Nephron progenitor cell (in vitro differentiated cells): Measurements from ENCODE around the gene NRROS.
A peak's percentile ranks its signal among the peaks of the same experiment; 100 is the strongest.
"Not testable (repeated sequence)": the region's sequence is repeated elsewhere in the genome, so short reads cannot be mapped to it uniquely, and the experiment has no call there.

Source experiments
- DNase-seq: peaks from one replicate; pipeline ENCODE4 v3.0.0; 2021
- H3K27ac Mint-ChIP-seq: 2 replicates; pipeline ENCODE4 v1.8.0; 2021; ENCODE audit warnings: mild to moderate bottlenecking, moderate library complexity, mixed read lengths
- H3K27me3 Mint-ChIP-seq: 2 replicates; pipeline ENCODE4 v1.8.0; 2021; ENCODE audit warnings: mild to moderate bottlenecking, low read depth, mixed read lengths; ENCODE audit not compliant: poor library complexity
- H3K36me3 Mint-ChIP-seq: 2 replicates; pipeline ENCODE4 v1.8.0; 2021; ENCODE audit warnings: low read depth, mixed read lengths
- H3K4me1 Mint-ChIP-seq: 2 replicates; pipeline ENCODE4 v1.8.0; 2021; ENCODE audit warnings: mixed read lengths
- H3K4me3 Mint-ChIP-seq: 2 replicates; pipeline ENCODE4 v1.8.0; 2021; ENCODE audit warnings: mild to moderate bottlenecking, moderate library complexity, mixed read lengths
- H3K9me3 Mint-ChIP-seq: 2 replicates; pipeline ENCODE4 v1.8.0; 2021; ENCODE audit warnings: mild to moderate bottlenecking, moderate library complexity, mixed read lengths
- CTCF ChIP-seq: fragments of 200-600 bp; sonication (generic); IDR thresholded peaks from 2 replicates; pipeline ENCODE4 v1.5.0; 2021; ENCODE audit warnings: antibody characterized with exemption

The NRROS gene

GRCh38 chr3:196634829-196635228 lies 4.7 kb upstream of the NRROS start:
- peak; percentile 26 for DNase-seq
- H3K27me3 Mint-ChIP-seq, result peaks cover 22% of the 10 kb centered on the region
- no peak overlapping the region for H3K4me3 Mint-ChIP-seq
- H3K9me3 Mint-ChIP-seq, result no peaks in the 10 kb centered on the region
- H3K4me1 Mint-ChIP-seq, result peaks cover 43% of the 10 kb centered on the region
- no peaks in the 10 kb centered on the region for H3K36me3 Mint-ChIP-seq
- H3K27ac Mint-ChIP-seq, result no peak overlapping the region
- TF ChIP-seq CTCF, result no peak

GRCh38 chr3:196636369-196637349 lies 2.8 kb upstream of the NRROS start:
- H3K4me1 Mint-ChIP-seq, result peaks cover 40% of the 10 kb centered on the region
- H3K27ac Mint-ChIP-seq, result no peak overlapping the region
- H3K27me3 Mint-ChIP-seq, result peaks cover 28% of the 10 kb centered on the region
- no peak overlapping the region for H3K4me3 Mint-ChIP-seq
- H3K9me3 Mint-ChIP-seq, result no peaks in the 10 kb centered on the region
- TF ChIP-seq CTCF, result no peak
- H3K36me3 Mint-ChIP-seq, result no peaks in the 10 kb centered on the region
- no peak for DNase-seq

- Mint-ChIP-seq H3K4me1 (peaks cover 31% of the 10 kb centered on the region), H3K27me3 (peaks cover 25% of the 10 kb centered on the region)
- not testable (repeated sequence) for H3K9me3 Mint-ChIP-seq, H3K36me3 Mint-ChIP-seq, H3K4me3 Mint-ChIP-seq, DNase-seq, H3K27ac Mint-ChIP-seq
Observed at GRCh38 chr3:196637941-196638340, 1.6 kb upstream of the NRROS start.

- no peaks in the 10 kb centered on the region for H3K36me3 Mint-ChIP-seq
- H3K4me1 Mint-ChIP-seq, result peaks cover 20% of the 10 kb centered on the region
- DNase-seq, result no peak
- TF ChIP-seq CTCF, result no peak
- H3K27ac Mint-ChIP-seq, result no peak overlapping the region
- peak overlapping the region; percentile 76 for H3K4me3 Mint-ChIP-seq
- no peaks in the 10 kb centered on the region for H3K9me3 Mint-ChIP-seq
- peaks cover 25% of the 10 kb centered on the region for H3K27me3 Mint-ChIP-seq
Observed at GRCh38 chr3:196638861-196639482, 522 bp upstream of the NRROS start.

- Mint-ChIP-seq H3K36me3 (no peaks in the 10 kb centered on the region), H3K27ac (no peak overlapping the region), H3K27me3 (peaks cover 25% of the 10 kb centered on the region), H3K4me3 (peak overlapping the region; percentile 76), H3K9me3 (no peaks in the 10 kb centered on the region), H3K4me1 (peaks cover 9% of the 10 kb centered on the region)
- TF ChIP-seq CTCF, result no peak
- DNase-seq, result no peak
Observed at GRCh38 chr3:196640297-196641018, 964 bp downstream of the NRROS start.
